H9 (cell line): Measurements from ENCODE around the gene DNAAF6. TPM values are rescaled to one million over a fixed set of nuclear protein-coding genes. Genes with fewer than 3 reads are reported as not detected.

ENCODE experiments used
- DNase-seq: peaks from one replicate; pipeline ENCODE4 v3.0.0-alpha.2; 2017
- H2AFZ ChIP-seq: one replicate; pipeline ENCODE4 v1.6.1; 2013; ENCODE audit warnings: mild to moderate bottlenecking, low read length, control low read depth, moderate library complexity
- H2AK5ac ChIP-seq: 2 replicates; pipeline ENCODE4 v1.6.1; 2013; ENCODE audit warnings: low read length, control low read depth, mixed read lengths; ENCODE audit not compliant: insufficient read length
- H2BK120ac ChIP-seq: one replicate; pipeline ENCODE4 v1.6.1; 2013; ENCODE audit warnings: low read depth, mild to moderate bottlenecking, low read length, control low read depth, inconsistent platforms; ENCODE audit not compliant: poor library complexity, severe bottlenecking
- H2BK12ac ChIP-seq: 2 replicates; pipeline ENCODE4 v1.6.1; 2013; ENCODE audit warnings: low read length, control low read depth, mixed read lengths, low read depth; ENCODE audit not compliant: insufficient read length
- H2BK15ac ChIP-seq: 2 replicates; pipeline ENCODE4 v1.6.1; 2013; ENCODE audit warnings: low read depth, low read length, control low read depth
- H2BK20ac ChIP-seq: one replicate; pipeline ENCODE4 v1.6.1; 2013; ENCODE audit warnings: low read depth, mild to moderate bottlenecking, low read length, control low read depth, inconsistent platforms; ENCODE audit not compliant: poor library complexity, severe bottlenecking
- H2BK5ac ChIP-seq: 2 replicates; pipeline ENCODE4 v1.6.1; 2013; ENCODE audit warnings: low read length, control low read depth, mixed read lengths; ENCODE audit not compliant: insufficient read length
- H3K14ac ChIP-seq: 2 replicates; pipeline ENCODE4 v1.6.1; 2013; ENCODE audit warnings: low read length, control low read depth; ENCODE audit not compliant: insufficient read depth
- H3K18ac ChIP-seq: 2 replicates; pipeline ENCODE4 v1.6.1; 2013; ENCODE audit warnings: low read depth, mild to moderate bottlenecking, mixed read lengths, low read length, control low read depth; ENCODE audit not compliant: insufficient read length
- H3K23ac ChIP-seq: 2 replicates; pipeline ENCODE4 v1.6.1; 2013; ENCODE audit warnings: low read length, control low read depth, mixed read lengths, low read depth; ENCODE audit not compliant: insufficient read length
- H3K23me2 ChIP-seq: 2 replicates; pipeline ENCODE4 v1.6.1; 2013; ENCODE audit warnings: low read depth, mild to moderate bottlenecking, mixed read lengths, low read length, control low read depth; ENCODE audit not compliant: insufficient read length, poor library complexity, severe bottlenecking
- H3K27ac ChIP-seq: 2 replicates; pipeline ENCODE4 v1.5.1; 2013; ENCODE audit warnings: low read length, control low read depth, mixed read lengths, low read depth; ENCODE audit not compliant: insufficient read length
- H3K27me3 ChIP-seq: 2 replicates; pipeline ENCODE4 v1.6.1; 2013; ENCODE audit warnings: low read length, control low read depth, inconsistent platforms; ENCODE audit not compliant: insufficient read depth
- H3K4ac ChIP-seq: 2 replicates; pipeline ENCODE4 v1.6.1; 2013; ENCODE audit warnings: low read depth, mild to moderate bottlenecking, control low read depth, inconsistent platforms, low read length, moderate library complexity
- H3K4me1 ChIP-seq: 2 replicates; pipeline ENCODE4 v1.6.1; 2013; ENCODE audit warnings: low read length, control low read depth, inconsistent platforms; ENCODE audit not compliant: insufficient read depth
- H3K4me2 ChIP-seq: 2 replicates; pipeline ENCODE4 v1.6.1; 2013; ENCODE audit warnings: low read length, control low read depth, mixed read lengths; ENCODE audit not compliant: insufficient read length, insufficient read depth
- H3K56ac ChIP-seq: 2 replicates; pipeline ENCODE4 v1.6.1; 2013; ENCODE audit warnings: low read depth, mild to moderate bottlenecking, mixed read lengths, low read length, control low read depth; ENCODE audit not compliant: insufficient read length
- H3K79me1 ChIP-seq: 2 replicates; pipeline ENCODE4 v1.6.1; 2013; ENCODE audit warnings: low read depth, mild to moderate bottlenecking, moderate library complexity, low read length, control low read depth, inconsistent platforms; ENCODE audit not compliant: insufficient read depth, poor library complexity, severe bottlenecking
- H3K79me2 ChIP-seq: 2 replicates; pipeline ENCODE4 v1.6.1; 2013; ENCODE audit warnings: low read length, control low read depth, inconsistent platforms; ENCODE audit not compliant: insufficient read depth
- H3K9ac ChIP-seq: 2 replicates; pipeline ENCODE4 v1.6.1; 2013; ENCODE audit warnings: low read length, control low read depth, mixed read lengths; ENCODE audit not compliant: insufficient read length; ENCODE audit errors: extremely low read depth
- H3K9me3 ChIP-seq: one replicate; pipeline ENCODE4 v1.6.1; 2013; ENCODE audit warnings: low read depth, low read length, inconsistent platforms; ENCODE audit not compliant: control insufficient read depth
- H3T11ph ChIP-seq: one replicate; pipeline ENCODE4 v1.6.1; 2013; ENCODE audit warnings: mild to moderate bottlenecking, low read length, control low read depth, inconsistent platforms
- H4K20me1 ChIP-seq: one replicate; pipeline ENCODE4 v1.6.1; 2013; ENCODE audit not compliant: control insufficient read depth, insufficient read length, insufficient read depth
- H4K5ac ChIP-seq: 2 replicates; pipeline ENCODE4 v1.6.1; 2013; ENCODE audit warnings: low read depth, mild to moderate bottlenecking, mixed read lengths, low read length, control low read depth; ENCODE audit not compliant: insufficient read length
- H4K8ac ChIP-seq: replicated peaks from 2 replicates; pipeline ENCODE4 v1.6.1; 2013; ENCODE audit warnings: low read length, control low read depth, mixed read lengths, low read depth; ENCODE audit not compliant: insufficient read length
- H4K91ac ChIP-seq: 2 replicates; pipeline ENCODE4 v1.6.1; 2013; ENCODE audit warnings: low read depth, mild to moderate bottlenecking, moderate library complexity, mixed read lengths, low read length, control low read depth; ENCODE audit not compliant: insufficient read length
- H3K27ac Mint-ChIP-seq, 3 experiments: 2 replicates in 2 of 3; 3 replicates in 1 of 3; pipeline ENCODE4 v1.8.0; 2020 to 2021; ENCODE audit warnings: mixed read lengths in 3 of 3, mild to moderate bottlenecking in 1 of 3, moderate library complexity in 1 of 3
- H3K27me3 Mint-ChIP-seq: 2 replicates; pipeline ENCODE4 v1.8.0; 2021; ENCODE audit warnings: low read depth, mild to moderate bottlenecking, moderate library complexity, mixed read lengths
- H3K36me3 Mint-ChIP-seq, 3 experiments: 2 replicates in 2 of 3; 3 replicates in 1 of 3; pipeline ENCODE4 v1.8.0; 2020 to 2021; ENCODE audit warnings: low read depth in 3 of 3, mixed read lengths in 3 of 3; ENCODE audit not compliant: insufficient read depth in 1 of 3
- H3K4me1 Mint-ChIP-seq, 2 experiments: 2 replicates each; pipeline ENCODE4 v1.8.0; 2020; ENCODE audit warnings: mixed read lengths in 2 of 2
- H3K4me3 Mint-ChIP-seq, 2 experiments: 2 replicates in 1 of 2; 3 replicates in 1 of 2; pipeline ENCODE4 v1.8.0; 2020 to 2021; ENCODE audit warnings: mild to moderate bottlenecking in 2 of 2, mixed read lengths in 2 of 2, moderate library complexity in 1 of 2
- H3K9me3 Mint-ChIP-seq, 2 experiments: 2 replicates in 1 of 2; 3 replicates in 1 of 2; pipeline ENCODE4 v1.8.0; 2020; ENCODE audit warnings: mild to moderate bottlenecking in 2 of 2, mixed read lengths in 2 of 2, moderate library complexity in 1 of 2
- WGBS: extraction: QIAGEN DNeasy Blood & Tissue Kit; methylation state at CpG from one replicate; pipeline ENCODE4 v1.1.7; 2013; ENCODE audit warnings: missing lambda C conversion rate, low lambda C conversion rate, mixed read lengths; ENCODE audit not compliant: insufficient read length; ENCODE audit errors: extremely low coverage; 5-methylcytosine and 5-hydroxymethylcytosine counted together
- total RNA-seq: library from RNA; stranded (reverse); gene quantifications from 2 replicates; pipeline ENCODE4 v1.2.1, GENCODE V29; 2021
- TF ChIP-seq, protein P1 (sequence below): fragments of 200-600 bp; sonication (generic); conservative IDR thresholded peaks from 3 replicates; pipeline ENCODE4 v1.8.0; 2021; ENCODE audit warnings: antibody characterized with exemption, mild to moderate bottlenecking

The DNAAF6 gene
- total RNA-seq, 1 experiment from 2014 or later: not detected

DNA sequence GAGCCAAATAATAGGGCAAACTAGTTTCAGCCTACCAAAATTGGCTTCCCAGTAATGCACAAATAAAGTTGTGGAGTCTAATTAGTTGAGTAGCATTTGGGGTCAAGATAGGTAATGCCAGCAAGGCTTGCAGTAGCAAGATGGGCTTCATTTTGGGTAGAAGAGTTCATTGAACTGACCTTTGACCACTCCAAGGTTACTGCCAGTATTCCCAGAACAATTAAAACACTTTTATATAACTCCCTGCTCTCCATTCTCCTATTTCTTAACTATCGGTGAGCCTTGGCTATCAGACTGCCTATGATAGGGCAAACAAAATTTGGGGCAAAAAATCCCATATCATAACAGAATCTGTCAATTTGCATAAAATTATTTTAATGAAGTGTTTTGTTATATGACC, 7.1 kb downstream of the DNAAF6 start:
- DNase-seq: no peak
- no CpG with 5 or more reads among the region's 1 CpG for WGBS
- H4K8ac ChIP-seq: no peak overlapping the region
- no peaks in the 10 kb centered on the region for H3K4me1 ChIP-seq
- no peaks in the 10 kb centered on the region for H3K79me2 ChIP-seq
- H3K4me3 Mint-ChIP-seq: no peak overlapping the region
- peaks cover 3 to 7% of the 10 kb centered on the region in 2 experiments for H3K4me1 Mint-ChIP-seq
- H2BK5ac ChIP-seq: no peak overlapping the region
- H2BK120ac ChIP-seq: no peak overlapping the region
- no peaks in the 10 kb centered on the region for H3K27me3 ChIP-seq
- H3K4me2 ChIP-seq: no peak overlapping the region
- H3K56ac ChIP-seq: no peak overlapping the region
- H2AFZ ChIP-seq: no peak overlapping the region
- no peak overlapping the region for H4K5ac ChIP-seq
- no peak overlapping the region for H2AK5ac ChIP-seq
- H3K27me3 Mint-ChIP-seq: no peaks in the 10 kb centered on the region
- no peak overlapping the region for H3K18ac ChIP-seq
- H3K9ac ChIP-seq: no peak overlapping the region
- no peak overlapping the region for H3K14ac ChIP-seq
- H3K4ac ChIP-seq: no peak overlapping the region
- H3K9me3 ChIP-seq: no peaks in the 10 kb centered on the region
- no peak overlapping the region for H3T11ph ChIP-seq
- no peak overlapping the region for H3K27ac ChIP-seq
- H3K23ac ChIP-seq: no peak overlapping the region
- H3K79me1 ChIP-seq: no peaks in the 10 kb centered on the region
- H4K20me1 ChIP-seq: no peaks in the 10 kb centered on the region
- no peak overlapping the region for H2BK20ac ChIP-seq
- H3K27ac Mint-ChIP-seq: no peak overlapping the region
- TF ChIP-seq, protein P1, sequence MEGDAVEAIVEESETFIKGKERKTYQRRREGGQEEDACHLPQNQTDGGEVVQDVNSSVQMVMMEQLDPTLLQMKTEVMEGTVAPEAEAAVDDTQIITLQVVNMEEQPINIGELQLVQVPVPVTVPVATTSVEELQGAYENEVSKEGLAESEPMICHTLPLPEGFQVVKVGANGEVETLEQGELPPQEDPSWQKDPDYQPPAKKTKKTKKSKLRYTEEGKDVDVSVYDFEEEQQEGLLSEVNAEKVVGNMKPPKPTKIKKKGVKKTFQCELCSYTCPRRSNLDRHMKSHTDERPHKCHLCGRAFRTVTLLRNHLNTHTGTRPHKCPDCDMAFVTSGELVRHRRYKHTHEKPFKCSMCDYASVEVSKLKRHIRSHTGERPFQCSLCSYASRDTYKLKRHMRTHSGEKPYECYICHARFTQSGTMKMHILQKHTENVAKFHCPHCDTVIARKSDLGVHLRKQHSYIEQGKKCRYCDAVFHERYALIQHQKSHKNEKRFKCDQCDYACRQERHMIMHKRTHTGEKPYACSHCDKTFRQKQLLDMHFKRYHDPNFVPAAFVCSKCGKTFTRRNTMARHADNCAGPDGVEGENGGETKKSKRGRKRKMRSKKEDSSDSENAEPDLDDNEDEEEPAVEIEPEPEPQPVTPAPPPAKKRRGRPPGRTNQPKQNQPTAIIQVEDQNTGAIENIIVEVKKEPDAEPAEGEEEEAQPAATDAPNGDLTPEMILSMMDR: no peak
- H2BK15ac ChIP-seq: no peak overlapping the region
- no peak overlapping the region for H2BK12ac ChIP-seq
- H3K9me3 Mint-ChIP-seq: peaks cover 0 to 10% of the 10 kb centered on the region in 2 experiments; a peak in 2 of 5 replicates
- no peaks in the 10 kb centered on the region for H3K23me2 ChIP-seq
- no peaks in the 10 kb centered on the region; a peak in 1 of 7 replicates for H3K36me3 Mint-ChIP-seq
- no peak overlapping the region for H4K91ac ChIP-seq
